ENCODE results near the gene FAAP100.

FAAP100 gene

GRCh38 chr17:81576621-81577277 is 24.6 kb upstream of the FAAP100 start:
- DNase-seq (ENCODE audit: low read depth), result no peak

GRCh38 chr17:81575836-81576235 is 23.7 kb upstream of the FAAP100 start:
- no peak for DNase-seq (ENCODE audit: low read depth)

DNA sequence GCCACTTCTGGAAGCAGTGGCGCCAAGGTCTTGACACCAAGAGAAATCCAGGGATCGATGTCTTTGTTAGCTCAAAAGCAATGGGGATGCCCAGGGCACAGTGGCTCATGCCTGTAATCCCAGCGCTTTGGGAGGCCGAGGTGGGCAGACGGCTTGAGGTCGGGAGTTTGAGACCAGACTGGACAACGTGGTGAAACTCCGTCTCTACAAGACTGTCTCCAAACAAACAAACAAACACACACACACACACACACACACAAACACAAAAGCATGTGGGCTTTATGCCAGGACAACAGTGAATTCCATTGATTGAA is 22.4 kb upstream of the FAAP100 start:
- DNase-seq (ENCODE audit: low read depth), result no peak

DNA sequence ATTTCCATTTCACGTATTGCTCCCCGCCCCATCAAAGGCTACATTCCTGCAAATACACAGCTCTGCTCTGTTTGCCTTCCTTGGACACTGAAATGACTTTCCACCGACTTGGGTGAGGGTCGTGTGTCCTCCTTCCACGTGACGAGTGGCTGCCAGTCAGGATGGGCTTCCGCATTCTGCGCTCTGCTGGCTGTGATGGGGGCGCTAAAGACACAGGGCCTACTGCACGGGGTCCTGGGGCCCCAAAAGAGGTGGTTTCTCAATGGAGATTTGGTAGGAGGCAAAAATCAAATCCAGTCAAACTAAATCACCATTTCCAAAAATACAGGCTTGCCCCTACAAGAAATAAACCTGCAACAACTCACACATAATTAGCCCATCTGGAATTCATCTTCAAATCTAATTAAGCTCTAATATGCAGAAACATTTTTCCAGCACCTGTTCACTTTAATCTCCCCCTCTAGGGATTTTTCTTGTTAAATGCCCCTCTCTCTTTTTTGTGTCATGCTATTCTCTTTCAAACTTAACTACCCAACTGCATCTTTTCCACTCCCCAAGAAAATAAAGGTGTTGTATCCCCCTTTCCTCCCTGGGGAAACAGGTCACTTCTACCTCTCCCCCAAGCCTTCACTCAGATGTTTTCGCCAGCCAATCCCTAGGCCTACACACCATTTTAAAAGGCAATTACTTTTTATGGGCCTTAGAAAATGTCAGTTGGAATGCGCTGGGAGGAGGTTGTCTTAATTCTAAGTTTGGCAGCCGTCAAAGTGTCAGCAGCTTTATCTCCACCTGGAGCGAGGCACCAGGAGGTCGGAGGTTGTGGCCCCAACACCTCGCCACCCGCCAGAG is 21.9 kb upstream of the FAAP100 start:
- DNase-seq (ENCODE audit: low read depth), result no peak

- no peak for DNase-seq (ENCODE audit: low read depth)
Measured at GRCh38 chr17:81572563-81573168, 20.5 kb upstream of the FAAP100 start.

DNA sequence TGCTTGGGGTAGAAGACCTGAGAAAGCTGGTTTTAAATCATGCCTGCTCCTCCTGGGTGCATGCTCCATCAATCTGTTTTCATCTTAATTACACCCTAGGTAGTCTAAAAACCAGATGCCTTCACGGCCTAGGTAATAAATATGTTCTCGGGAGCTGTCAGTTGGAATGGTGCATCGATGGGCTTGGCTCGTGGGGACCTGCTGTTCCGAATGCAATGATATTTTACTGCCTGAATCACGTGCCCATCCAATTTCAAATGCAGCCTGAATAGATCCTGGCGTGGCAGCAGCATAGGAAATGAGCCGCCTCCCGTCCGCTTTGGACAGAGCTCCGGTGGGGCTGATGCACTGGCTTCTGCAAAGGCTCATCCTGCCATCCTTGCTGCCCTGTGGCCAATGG is 18.8 kb upstream of the FAAP100 start:
- DNase-seq (ENCODE audit: low read depth), result no peak

GRCh38 chr17:81569986-81570514 is 17.9 kb upstream of the FAAP100 start:
- DNase-seq (ENCODE audit: low read depth), result no peak

- DNase-seq (ENCODE audit: low read depth), result no peak
Measured at GRCh38 chr17:81568416-81568815, 16.3 kb upstream of the FAAP100 start.

GRCh38 chr17:81567191-81567590 is 15.0 kb upstream of the FAAP100 start:
- DNase-seq (ENCODE audit: low read depth), result no peak

- DNase-seq (ENCODE audit: low read depth), result no peak
Measured at GRCh38 chr17:81566461-81567126, 14.4 kb upstream of the FAAP100 start.

GRCh38 chr17:81565231-81565630 is 13.1 kb upstream of the FAAP100 start:
- no peak for DNase-seq (ENCODE audit: low read depth)

- no peak for DNase-seq (ENCODE audit: low read depth)
Measured at GRCh38 chr17:81564778-81565177, 12.6 kb upstream of the FAAP100 start.

- DNase-seq (ENCODE audit: low read depth), result no peak
Measured at GRCh38 chr17:81563861-81564586, 11.9 kb upstream of the FAAP100 start.

- DNase-seq (ENCODE audit: low read depth), result no peak
Measured at GRCh38 chr17:81561494-81561885, 9.3 kb upstream of the FAAP100 start.

DNA sequence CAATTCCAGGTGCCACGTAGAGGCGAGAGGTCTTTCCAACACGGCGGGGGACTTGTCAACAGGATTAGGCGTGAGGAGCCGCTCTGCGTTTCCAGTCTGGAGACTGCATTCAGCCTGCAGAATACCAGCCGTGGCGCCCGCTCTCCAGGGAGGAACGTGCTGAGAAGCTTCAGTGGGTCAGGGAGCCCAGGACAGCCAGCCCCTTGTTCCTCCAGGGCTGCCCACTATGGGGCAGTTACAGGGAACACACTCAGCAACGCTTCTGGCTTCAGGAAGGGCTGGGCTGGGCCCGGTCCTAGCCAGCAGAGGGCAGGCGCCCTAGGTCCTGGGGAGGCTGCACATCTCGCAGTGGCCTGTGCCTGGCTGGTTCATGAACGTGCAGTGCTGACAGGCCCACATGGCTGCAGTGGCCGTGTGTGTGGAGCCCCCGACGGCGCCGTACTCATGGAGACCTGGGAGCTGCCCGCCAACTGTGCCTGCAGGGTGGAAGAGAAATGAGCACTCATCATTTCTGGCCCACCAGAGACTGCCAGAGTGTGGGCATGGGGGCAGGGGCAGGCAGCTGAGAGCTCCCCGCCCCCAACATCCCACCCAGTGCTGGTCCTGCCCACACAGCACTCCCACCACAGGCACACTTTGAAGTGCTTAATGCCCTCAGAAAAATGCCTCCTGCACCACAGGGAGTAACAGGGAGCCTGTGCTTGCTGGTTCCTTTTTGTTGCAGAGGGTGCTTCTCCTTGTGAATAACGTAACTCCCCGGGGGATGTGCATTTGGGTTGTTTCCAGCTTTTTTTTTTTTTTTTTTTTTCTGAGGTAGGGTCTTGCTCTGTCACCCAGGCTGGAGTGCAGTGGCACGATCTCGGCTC is 7.0 kb upstream of the FAAP100 start:
- DNase-seq (ENCODE audit: low read depth), result no peak

GRCh38 chr17:81558115-81558468 is 5.9 kb upstream of the FAAP100 start:
- no peak for DNase-seq (ENCODE audit: low read depth)

DNA sequence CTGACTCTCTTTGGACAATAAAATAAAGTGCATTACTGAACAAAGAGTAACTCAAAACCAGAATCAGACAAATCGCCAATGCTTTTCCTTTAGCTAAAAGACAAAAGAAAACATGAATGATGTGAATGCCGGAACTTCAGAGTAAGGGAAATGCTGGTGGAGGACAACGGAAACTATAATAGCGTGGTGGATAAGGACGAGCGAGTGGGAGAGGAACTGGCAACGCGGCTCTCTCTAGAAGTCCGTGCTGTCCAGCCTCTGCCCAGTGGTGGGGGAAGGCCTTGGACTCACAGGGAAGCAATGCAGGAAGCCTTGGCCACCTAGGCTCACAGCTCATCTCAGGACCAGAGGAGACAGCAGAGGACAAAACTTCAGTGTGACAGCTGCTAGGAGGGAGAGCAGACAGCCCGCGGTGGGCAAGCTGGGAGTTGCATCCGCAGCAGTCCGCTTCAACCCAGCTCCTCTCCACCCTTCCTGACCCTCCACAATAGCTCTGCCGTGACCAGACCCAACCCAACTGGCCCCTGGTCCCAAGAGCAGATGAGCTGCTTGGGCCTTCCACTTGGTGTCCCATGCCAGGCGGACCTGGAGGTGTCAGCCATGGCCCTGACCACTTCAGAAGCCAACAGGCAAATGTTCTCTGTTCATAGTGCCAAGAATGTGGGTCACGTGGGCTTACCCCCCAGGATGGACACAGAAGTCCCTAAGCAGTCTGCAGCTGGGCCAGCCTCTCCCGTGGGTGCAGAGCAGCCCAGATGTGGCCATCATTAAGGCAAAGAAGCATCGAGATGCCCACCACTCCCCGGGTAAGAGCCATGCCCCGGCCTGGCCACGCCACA is 5.3 kb upstream of the FAAP100 start:
- DNase-seq (ENCODE audit: low read depth), result no peak

DNA sequence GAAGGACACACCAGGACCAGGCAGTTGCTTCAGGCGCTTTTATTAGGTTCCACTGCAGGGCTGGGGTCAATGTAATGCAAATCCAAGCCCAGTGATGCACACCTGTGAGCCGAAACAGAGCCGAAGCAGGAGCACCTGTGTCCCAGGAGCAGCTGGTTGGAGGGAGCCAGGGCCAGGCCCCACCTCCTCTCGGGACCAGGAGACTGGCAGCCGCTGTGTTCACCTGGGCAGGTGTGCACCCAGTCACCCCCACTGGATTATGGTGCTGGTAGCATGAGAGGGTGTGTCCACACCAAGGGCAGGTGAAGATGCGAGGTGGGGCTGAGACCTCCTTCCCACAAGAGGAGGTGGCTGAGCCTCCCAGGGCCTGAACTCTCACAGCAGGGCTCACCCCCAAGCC is 4.7 kb upstream of the FAAP100 start:
- DNase-seq (ENCODE audit: low read depth), result no peak

GRCh38 chr17:81556175-81556691 is 4.1 kb upstream of the FAAP100 start:
- no peak for DNase-seq (ENCODE audit: low read depth)

Measured in activated T-cell treated with anti-CD3 and anti-CD28 coated beads for 24 hours (primary cell).